A549 treated with AZD2906 at 1 μM for 4 hours (cell line): ENCODE measurements around the gene HESX1. TPM values are rescaled to one million over a fixed set of nuclear protein-coding genes. Genes with fewer than 3 reads are reported as not detected.

Experiments
- total RNA-seq: library from RNA; stranded (reverse); fragments of 200-300 nt; extraction: Qiagen RNA extraction; gene quantifications from 5 replicates; pipeline ENCODE4 v1.2.3, GENCODE V29; 2022

Gene HESX1
- total RNA-seq, result 0.24 to 0.48 TPM (median 0.40 TPM) in 4 of 5 replicates, not detected in the other

DNA sequence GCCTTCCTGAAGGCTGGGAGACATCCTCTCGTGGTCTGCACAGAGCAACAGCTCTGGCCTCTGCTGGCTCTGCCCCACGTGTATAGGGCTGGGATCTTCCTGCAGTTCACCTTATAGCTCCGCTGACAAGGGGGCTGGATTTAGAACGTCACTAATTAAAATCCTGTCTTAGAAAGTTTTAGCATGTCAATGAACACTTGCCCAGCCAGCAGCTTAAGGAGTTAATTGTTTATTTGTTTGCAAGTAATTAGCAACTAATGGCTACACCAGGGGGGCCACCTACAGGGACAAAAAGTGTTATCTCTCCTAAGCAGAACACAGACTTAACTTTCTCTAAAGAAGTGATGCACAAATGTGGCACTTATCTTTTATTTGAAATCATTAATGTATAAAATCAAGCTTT lies at the start of gene HESX1:
HESX1 (minus strand) TSS at position 84 of the 403 bp plus-strand sequence; CDS start at position 24, 60 bp downstream.

DNA sequence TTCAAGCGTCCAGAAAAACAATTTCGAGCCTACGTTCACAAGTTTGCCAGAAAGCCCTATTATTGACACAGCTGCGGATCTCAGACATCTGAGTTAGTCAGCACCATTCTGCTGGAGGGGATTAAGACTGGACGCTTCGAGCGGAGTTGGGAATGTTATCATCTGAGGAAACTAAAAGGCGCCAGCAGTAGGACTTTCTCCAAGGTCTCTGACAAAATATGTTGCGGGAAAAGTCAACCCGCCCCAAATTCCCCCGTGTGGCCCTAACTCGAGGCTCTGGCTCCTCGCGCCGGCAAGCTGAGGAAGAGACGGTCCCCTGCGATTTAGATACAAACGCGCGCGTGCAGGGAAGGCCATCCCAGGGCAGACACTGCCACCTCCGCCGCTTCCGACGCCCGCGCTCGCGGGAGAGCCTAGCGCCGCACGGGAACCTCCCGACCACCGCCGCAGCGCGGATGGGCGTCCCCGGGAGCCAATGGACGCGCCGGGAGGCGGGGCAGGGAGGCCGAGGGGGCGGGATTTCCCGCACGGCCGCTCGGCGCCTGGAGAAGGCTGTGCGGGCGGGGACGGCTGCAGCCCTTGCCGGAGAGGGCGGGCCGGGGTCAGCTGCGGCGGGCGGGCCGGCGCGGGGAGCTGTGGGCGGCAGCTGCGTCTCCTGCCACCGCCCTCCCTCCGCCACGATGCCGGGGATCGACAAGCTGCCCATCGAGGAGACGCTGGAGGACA lies 27.6 kb upstream of the HESX1 start, which contains the start of gene APPL1:
APPL1 (plus strand) TSS at position 526 of the 726 bp plus-strand sequence; CDS start at position 681, 155 bp downstream.

DNA sequence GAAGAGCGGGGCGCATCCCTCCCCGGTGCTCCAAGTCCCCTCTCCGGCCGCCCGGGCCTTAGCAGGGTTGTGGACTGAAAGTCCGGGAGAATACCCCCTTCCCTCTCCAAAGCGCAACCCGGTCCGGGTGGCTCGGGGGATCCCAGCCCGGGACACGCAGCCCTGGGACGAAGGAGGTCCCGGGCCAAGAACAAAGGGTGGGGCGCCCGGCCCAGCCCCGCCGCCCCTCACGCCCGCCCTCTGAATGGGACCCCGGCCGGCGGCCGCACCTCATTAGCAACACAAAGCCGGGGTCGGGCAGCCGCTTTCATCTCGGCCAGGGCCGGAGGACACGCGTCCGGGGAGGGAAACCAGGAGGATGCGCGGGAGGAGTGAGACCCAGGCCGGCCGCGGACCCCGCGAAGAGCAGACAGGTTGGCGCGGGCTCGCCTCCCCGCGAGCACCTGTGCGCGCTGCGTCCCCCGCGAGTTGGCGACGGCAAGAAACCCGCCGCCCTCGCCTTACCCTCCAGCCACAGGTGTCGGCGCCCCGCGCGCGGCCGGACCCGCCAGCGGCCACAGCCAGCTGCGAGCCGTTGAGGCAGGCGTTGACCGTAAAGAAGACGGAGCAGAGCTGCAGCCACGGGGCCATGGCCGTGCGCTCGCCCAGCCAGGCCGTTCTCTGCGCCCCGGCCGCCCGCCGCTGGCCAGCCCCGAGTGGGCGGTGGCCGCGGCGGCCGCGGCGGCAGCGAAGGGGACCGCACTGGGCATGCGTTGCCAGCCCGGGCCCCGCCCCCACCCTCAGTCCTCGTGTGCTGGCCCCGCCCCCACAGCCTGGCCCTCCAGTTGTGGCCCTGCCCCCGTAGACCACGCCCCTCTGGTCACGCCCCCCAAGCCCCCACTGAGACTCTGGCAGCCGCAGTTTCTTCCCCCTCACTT lies 34.9 kb downstream of the HESX1 start, which contains the start of gene IL17RD:
IL17RD (minus strand) TSS at position 697 of the 917 bp plus-strand sequence; CDS start at position 630, 67 bp downstream.

Other genes with a start within 250 kb of the HESX1 start
- 0.29 to 0.55 TPM (median 0.39 TPM) in 5 replicates for gene SPATA12, start 139.3 kb downstream of the HESX1 start, total RNA-seq
- 0.56 to 1.2 TPM (median 0.97 TPM) in 5 replicates for gene IL17RD, start 34.6 kb downstream of the HESX1 start, total RNA-seq
- gene APPL1, start 27.8 kb upstream of the HESX1 start, total RNA-seq, result 12.8 to 17.8 TPM (median 15.9 TPM) in 5 replicates
- not detected in 5 replicates for gene ASB14, start 92.7 kb upstream of the HESX1 start, total RNA-seq